ENCODE data around the gene EXOC4.

EXOC4 gene

DNA sequence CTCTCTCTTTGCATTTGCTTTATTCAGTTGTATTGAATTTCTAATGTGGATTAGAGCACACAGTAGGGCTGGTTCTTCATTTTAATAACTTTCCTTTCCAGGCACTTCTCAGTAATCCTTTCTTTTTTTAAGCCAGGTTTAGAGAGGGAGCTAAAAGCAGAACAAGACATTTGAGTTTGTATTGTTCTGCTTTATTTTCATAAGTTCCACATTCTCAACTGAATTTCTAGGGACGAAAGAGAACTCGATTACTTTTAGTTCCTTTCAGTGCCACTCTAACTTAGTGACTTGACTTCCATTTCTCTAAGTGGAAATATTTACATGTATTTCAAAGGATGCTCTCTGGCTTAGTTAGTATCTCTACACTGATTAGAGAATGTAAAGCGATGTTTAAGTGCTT lies 145.6 kb downstream of the EXOC4 start:
- Histone ChIP-seq H2AFZ (ENCODE audit: low read length) (no peak overlapping the region), H3K9ac (ENCODE audit: low read length) (no peak overlapping the region), H3K4me3 (ENCODE audit: low read depth, low read length, poor library complexity, severe bottlenecking) (no peak overlapping the region), H3K36me3 (ENCODE audit: insufficient read depth, low read length) (no peaks in the 10 kb centered on the region), H3K9me3 (ENCODE audit: low read length) (no peaks in the 10 kb centered on the region), H3F3A (ENCODE audit: insufficient read depth, low read length) (no peaks in the 10 kb centered on the region), H3K4me2 (ENCODE audit: low read length) (no peak overlapping the region), H3K9me2 (ENCODE audit: low read depth, low read length) (no peaks in the 10 kb centered on the region), H3K4me1 (ENCODE audit: insufficient read depth, low read length, severe bottlenecking) (peaks cover 15% of the 10 kb centered on the region), H3K79me2 (ENCODE audit: insufficient read depth, low read length) (no peaks in the 10 kb centered on the region), H4K20me1 (ENCODE audit: insufficient read depth, low read length) (no peaks in the 10 kb centered on the region), H3K27ac (ENCODE audit: low read depth, low read length, poor library complexity, severe bottlenecking) (no peak overlapping the region), H3K27me3 (ENCODE audit: insufficient read depth, low read length) (no peaks in the 10 kb centered on the region)
- TF ChIP-seq, protein P1, sequence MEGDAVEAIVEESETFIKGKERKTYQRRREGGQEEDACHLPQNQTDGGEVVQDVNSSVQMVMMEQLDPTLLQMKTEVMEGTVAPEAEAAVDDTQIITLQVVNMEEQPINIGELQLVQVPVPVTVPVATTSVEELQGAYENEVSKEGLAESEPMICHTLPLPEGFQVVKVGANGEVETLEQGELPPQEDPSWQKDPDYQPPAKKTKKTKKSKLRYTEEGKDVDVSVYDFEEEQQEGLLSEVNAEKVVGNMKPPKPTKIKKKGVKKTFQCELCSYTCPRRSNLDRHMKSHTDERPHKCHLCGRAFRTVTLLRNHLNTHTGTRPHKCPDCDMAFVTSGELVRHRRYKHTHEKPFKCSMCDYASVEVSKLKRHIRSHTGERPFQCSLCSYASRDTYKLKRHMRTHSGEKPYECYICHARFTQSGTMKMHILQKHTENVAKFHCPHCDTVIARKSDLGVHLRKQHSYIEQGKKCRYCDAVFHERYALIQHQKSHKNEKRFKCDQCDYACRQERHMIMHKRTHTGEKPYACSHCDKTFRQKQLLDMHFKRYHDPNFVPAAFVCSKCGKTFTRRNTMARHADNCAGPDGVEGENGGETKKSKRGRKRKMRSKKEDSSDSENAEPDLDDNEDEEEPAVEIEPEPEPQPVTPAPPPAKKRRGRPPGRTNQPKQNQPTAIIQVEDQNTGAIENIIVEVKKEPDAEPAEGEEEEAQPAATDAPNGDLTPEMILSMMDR (IDR thresholded peaks at IDR 0.05; ENCODE audit: low read length), result no peak

DNA sequence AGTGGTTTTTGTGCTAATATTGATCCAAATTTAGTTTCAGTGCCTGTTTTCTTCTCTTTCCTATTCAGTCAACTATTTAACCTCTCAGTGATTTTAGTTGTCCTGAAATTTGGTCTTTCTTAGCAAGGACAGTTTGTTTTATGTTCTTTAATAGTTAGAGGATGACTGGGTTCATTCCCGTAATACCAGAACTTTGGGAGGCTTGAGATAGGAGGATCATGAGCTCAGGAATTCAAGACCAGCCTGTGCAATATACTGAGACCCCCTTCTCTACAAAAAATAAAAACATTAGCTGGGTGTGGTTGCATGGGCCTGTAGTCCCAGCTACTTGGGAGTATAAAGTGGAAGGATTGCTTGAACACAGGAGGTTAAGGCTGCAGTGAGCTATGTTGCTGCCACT lies 148.3 kb downstream of the EXOC4 start:
- Histone ChIP-seq H3K4me2 (ENCODE audit: low read length) (no peak overlapping the region), H3F3A (ENCODE audit: insufficient read depth, low read length) (no peaks in the 10 kb centered on the region), H3K9ac (ENCODE audit: low read length) (no peak overlapping the region), H3K4me3 (ENCODE audit: low read depth, low read length, poor library complexity, severe bottlenecking) (no peak overlapping the region), H3K4me1 (ENCODE audit: insufficient read depth, low read length, severe bottlenecking) (no peaks in the 10 kb centered on the region), H3K27ac (ENCODE audit: low read depth, low read length, poor library complexity, severe bottlenecking) (no peak overlapping the region), H3K27me3 (ENCODE audit: insufficient read depth, low read length) (no peaks in the 10 kb centered on the region), H2AFZ (ENCODE audit: low read length) (no peak overlapping the region), H3K9me3 (ENCODE audit: low read length) (no peaks in the 10 kb centered on the region), H3K9me2 (ENCODE audit: low read depth, low read length) (no peaks in the 10 kb centered on the region), H4K20me1 (ENCODE audit: insufficient read depth, low read length) (no peaks in the 10 kb centered on the region), H3K36me3 (ENCODE audit: insufficient read depth, low read length) (no peaks in the 10 kb centered on the region), H3K79me2 (ENCODE audit: insufficient read depth, low read length) (no peaks in the 10 kb centered on the region)
- no peak for TF ChIP-seq EZH2 (IDR thresholded peaks at IDR 0.05; ENCODE audit: borderline replicate concordance, low read length)
- TF ChIP-seq, protein P1 (IDR thresholded peaks at IDR 0.05; ENCODE audit: low read length), result no peak

DNA sequence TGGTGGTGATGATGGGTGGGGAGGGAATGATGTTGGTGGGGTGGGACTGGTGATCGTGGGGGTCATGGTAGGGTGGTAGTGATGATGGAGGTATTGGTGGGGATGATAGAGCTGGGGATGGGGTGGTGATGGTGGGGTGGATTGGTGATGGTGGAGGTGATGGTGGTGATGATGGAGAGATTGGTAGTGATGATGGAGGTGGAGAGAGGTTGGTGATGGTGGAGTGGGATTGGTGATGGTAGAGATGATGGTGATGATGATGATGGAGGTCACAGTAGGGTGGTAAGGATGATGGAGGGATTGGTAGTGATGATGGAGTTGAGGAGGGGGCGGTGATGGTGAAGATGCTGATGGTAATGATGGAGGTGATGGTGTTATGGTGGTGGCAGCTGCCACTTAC lies 155.3 kb downstream of the EXOC4 start:
- no peak overlapping the region for H3K9ac ChIP-seq (ENCODE audit: low read length)
- no peak overlapping the region for H3K4me2 ChIP-seq (ENCODE audit: low read length)
- no peaks in the 10 kb centered on the region for H3K27me3 ChIP-seq (ENCODE audit: insufficient read depth, low read length)
- no peaks in the 10 kb centered on the region for H3F3A ChIP-seq (ENCODE audit: insufficient read depth, low read length)
- H3K4me3 ChIP-seq (ENCODE audit: low read depth, low read length, poor library complexity, severe bottlenecking), result no peak overlapping the region
- no peaks in the 10 kb centered on the region for H3K4me1 ChIP-seq (ENCODE audit: insufficient read depth, low read length, severe bottlenecking)
- 0 out of 2 replicates have a peak, but pooled peaks cover 3% of the 10 kb centered on the region for H3K79me2 ChIP-seq (ENCODE audit: insufficient read depth, low read length)
- H2AFZ ChIP-seq (ENCODE audit: low read length), result no peak overlapping the region
- H3K9me2 ChIP-seq (ENCODE audit: low read depth, low read length), result no peaks in the 10 kb centered on the region
- no peaks in the 10 kb centered on the region for H3K36me3 ChIP-seq (ENCODE audit: insufficient read depth, low read length)
- H3K27ac ChIP-seq (ENCODE audit: low read depth, low read length, poor library complexity, severe bottlenecking), result no peak overlapping the region
- H4K20me1 ChIP-seq (ENCODE audit: insufficient read depth, low read length), result no peaks in the 10 kb centered on the region
- no peaks in the 10 kb centered on the region for H3K9me3 ChIP-seq (ENCODE audit: low read length)
- TF ChIP-seq, protein P1 (IDR thresholded peaks at IDR 0.05; ENCODE audit: low read length), result no peak
- no peak for TF ChIP-seq EZH2 (IDR thresholded peaks at IDR 0.05; ENCODE audit: borderline replicate concordance, low read length)

Measured in OCI-LY1 (cell line).